Measurements from ENCODE around the gene CLEC10A.
"Not testable (repeated sequence)": the region's sequence is repeated elsewhere in the genome, so short reads cannot be mapped to it uniquely, and the experiment has no call there.

The CLEC10A gene

GRCh38 chr17:7107795-7108559 is 27.9 kb upstream of the CLEC10A start:
- no peak for DNase-seq

- DNase-seq: no peak
Measured at GRCh38 chr17:7107012-7107754, 27.1 kb upstream of the CLEC10A start.

GRCh38 chr17:7102421-7102820 is 22.4 kb upstream of the CLEC10A start:
- DNase-seq: no peak

GRCh38 chr17:7101531-7101930 is 21.5 kb upstream of the CLEC10A start:
- DNase-seq: no peak

- DNase-seq: not testable (repeated sequence)
Measured at GRCh38 chr17:7100641-7101379, 20.8 kb upstream of the CLEC10A start.

- no peak for DNase-seq
Measured at GRCh38 chr17:7098802-7099459, 18.9 kb upstream of the CLEC10A start.

- no peak for DNase-seq
Measured at GRCh38 chr17:7097940-7098339, 17.9 kb upstream of the CLEC10A start.

- no peak for DNase-seq
Measured at GRCh38 chr17:7095625-7096024, 15.6 kb upstream of the CLEC10A start.

GRCh38 chr17:7094652-7095019 is 14.6 kb upstream of the CLEC10A start:
- DNase-seq: no peak

- not testable (repeated sequence) for DNase-seq
Measured at GRCh38 chr17:7091311-7092005, 11.4 kb upstream of the CLEC10A start.

GRCh38 chr17:7089570-7089969 is 9.5 kb upstream of the CLEC10A start:
- not testable (repeated sequence) for DNase-seq

- DNase-seq: not testable (repeated sequence)
Measured at GRCh38 chr17:7088442-7088841, 8.4 kb upstream of the CLEC10A start.

GRCh38 chr17:7084088-7084487 is 4.0 kb upstream of the CLEC10A start:
- DNase-seq: no peak

GRCh38 chr17:7083592-7083991 is 3.5 kb upstream of the CLEC10A start:
- no peak for DNase-seq

GRCh38 chr17:7081341-7082062 is 1.5 kb upstream of the CLEC10A start:
- no peak for DNase-seq

- DNase-seq: no peak
Measured at GRCh38 chr17:7080456-7081041, 498 bp upstream of the CLEC10A start.

GRCh38 chr17:7078711-7079110 is 1.3 kb downstream of the CLEC10A start:
- no peak for DNase-seq

GRCh38 chr17:7077911-7078546 is 2.0 kb downstream of the CLEC10A start:
- no peak for DNase-seq

- DNase-seq: no peak
Measured at GRCh38 chr17:7074931-7075330, 5.1 kb downstream of the CLEC10A start.

- DNase-seq: no peak
Measured at GRCh38 chr17:7072406-7072805, 7.6 kb downstream of the CLEC10A start.

- DNase-seq: no peak
Measured at GRCh38 chr17:7070712-7071111, 9.3 kb downstream of the CLEC10A start.

Measured in activated CD8-positive, alpha-beta memory T cell treated with anti-CD3 and anti-CD28 coated beads for 24 hours (primary cell).